Thoracic aorta (tissue), 2 donors: Measurements from ENCODE around the gene CHST15. TPM values are rescaled to one million over a fixed set of nuclear protein-coding genes. Genes with fewer than 3 reads are reported as not detected.

ENCODE experiments used
- ATAC-seq: fragments of 150-250 bp; one replicate; pipeline ENCODE4 v1.8.0; 2017; ENCODE audit warnings: low read depth; ENCODE audit not compliant: insufficient number of reproducible peaks, low FRiP score
- DNase-seq: peaks from one replicate; pipeline ENCODE4 v3.0.0-alpha.2; 2020; ENCODE audit warnings: low spot score
- H3K27ac ChIP-seq, 2 donors: fragments of 200-600 bp; sonication (generic); 1 replicate in 1 of 2; 2 replicates in 1 of 2; pipeline ENCODE4 v1.5.1; 2016; ENCODE audit warnings: mild to moderate bottlenecking in 2 of 2, moderate library complexity in 2 of 2
- H3K27me3 ChIP-seq: fragments of 200-600 bp; sonication (generic); replicated peaks from 2 replicates; pipeline ENCODE4 v1.6.0; 2016; ENCODE audit warnings: mild to moderate bottlenecking; ENCODE audit not compliant: insufficient read depth
- H3K36me3 ChIP-seq: fragments of 200-600 bp; sonication (generic); one replicate; pipeline ENCODE4 v1.5.1; 2016
- H3K4me1 ChIP-seq, 2 donors: fragments of 200-600 bp; sonication (generic); 1 replicate in 1 of 2; 2 replicates in 1 of 2; pipeline versions ENCODE4 v1.5.1 to v1.6.0; 2016; ENCODE audit warnings: low read depth in 2 of 2, mild to moderate bottlenecking in 1 of 2; ENCODE audit not compliant: control insufficient read depth in 1 of 2
- H3K4me3 ChIP-seq: fragments of 200-600 bp; sonication (generic); 2 replicates; pipeline ENCODE4 v1.5.1; 2016; ENCODE audit warnings: mild to moderate bottlenecking
- H3K9me3 ChIP-seq: fragments of 200-600 bp; sonication (generic); 2 replicates; pipeline ENCODE4 v1.5.1; 2016
- total RNA-seq, 2 donors: library from RNA; depleted of rRNA; stranded (reverse); fragments of >200 nt; gene quantifications; one replicate each; pipeline versions ENCODE4 v1.1.0 to v1.2.3, GENCODE V29; 2016
- TF ChIP-seq, protein P1 (sequence below): fragments of 200-600 bp; sonication (generic); IDR thresholded peaks from one replicate; pipeline ENCODE4 v1.5.1; 2019; ENCODE audit warnings: antibody characterized with exemption

The CHST15 gene
- total RNA-seq, 2 donors from 2014 or later: 31.9 to 34.0 TPM

DNA sequence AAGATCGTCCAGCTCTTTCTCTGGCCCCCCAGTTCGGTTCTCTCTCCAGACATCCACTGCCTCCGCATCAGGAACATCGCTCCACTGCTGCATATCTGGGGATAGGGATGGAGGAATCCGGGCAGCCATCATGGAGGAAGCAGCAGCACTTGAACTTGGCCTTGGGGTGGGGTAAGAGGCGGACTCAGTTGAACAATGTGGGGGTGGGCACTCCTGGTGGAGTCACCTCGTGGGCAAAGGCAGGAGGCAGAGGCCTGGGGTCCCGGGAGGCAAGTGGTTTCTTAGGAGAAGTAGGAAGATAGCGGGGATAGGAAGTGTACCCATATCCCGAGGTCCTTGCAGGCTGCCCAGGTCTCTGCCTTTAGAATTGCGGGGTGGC, 98.3 kb downstream of the CHST15 start:
- H3K27ac ChIP-seq: no peak overlapping the region
- TF ChIP-seq, protein P1, sequence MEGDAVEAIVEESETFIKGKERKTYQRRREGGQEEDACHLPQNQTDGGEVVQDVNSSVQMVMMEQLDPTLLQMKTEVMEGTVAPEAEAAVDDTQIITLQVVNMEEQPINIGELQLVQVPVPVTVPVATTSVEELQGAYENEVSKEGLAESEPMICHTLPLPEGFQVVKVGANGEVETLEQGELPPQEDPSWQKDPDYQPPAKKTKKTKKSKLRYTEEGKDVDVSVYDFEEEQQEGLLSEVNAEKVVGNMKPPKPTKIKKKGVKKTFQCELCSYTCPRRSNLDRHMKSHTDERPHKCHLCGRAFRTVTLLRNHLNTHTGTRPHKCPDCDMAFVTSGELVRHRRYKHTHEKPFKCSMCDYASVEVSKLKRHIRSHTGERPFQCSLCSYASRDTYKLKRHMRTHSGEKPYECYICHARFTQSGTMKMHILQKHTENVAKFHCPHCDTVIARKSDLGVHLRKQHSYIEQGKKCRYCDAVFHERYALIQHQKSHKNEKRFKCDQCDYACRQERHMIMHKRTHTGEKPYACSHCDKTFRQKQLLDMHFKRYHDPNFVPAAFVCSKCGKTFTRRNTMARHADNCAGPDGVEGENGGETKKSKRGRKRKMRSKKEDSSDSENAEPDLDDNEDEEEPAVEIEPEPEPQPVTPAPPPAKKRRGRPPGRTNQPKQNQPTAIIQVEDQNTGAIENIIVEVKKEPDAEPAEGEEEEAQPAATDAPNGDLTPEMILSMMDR: no peak
- peak overlapping the region; percentile 66 for H3K4me3 ChIP-seq
- H3K36me3 ChIP-seq: no peaks in the 10 kb centered on the region
- DNase-seq (no peak), ATAC-seq (peak; percentile 8)
- H3K4me1 ChIP-seq: peaks cover 14 to 30% of the 10 kb centered on the region in 2 donors
- no peaks in the 10 kb centered on the region for H3K27me3 ChIP-seq
- H3K9me3 ChIP-seq: no peaks in the 10 kb centered on the region

DNA sequence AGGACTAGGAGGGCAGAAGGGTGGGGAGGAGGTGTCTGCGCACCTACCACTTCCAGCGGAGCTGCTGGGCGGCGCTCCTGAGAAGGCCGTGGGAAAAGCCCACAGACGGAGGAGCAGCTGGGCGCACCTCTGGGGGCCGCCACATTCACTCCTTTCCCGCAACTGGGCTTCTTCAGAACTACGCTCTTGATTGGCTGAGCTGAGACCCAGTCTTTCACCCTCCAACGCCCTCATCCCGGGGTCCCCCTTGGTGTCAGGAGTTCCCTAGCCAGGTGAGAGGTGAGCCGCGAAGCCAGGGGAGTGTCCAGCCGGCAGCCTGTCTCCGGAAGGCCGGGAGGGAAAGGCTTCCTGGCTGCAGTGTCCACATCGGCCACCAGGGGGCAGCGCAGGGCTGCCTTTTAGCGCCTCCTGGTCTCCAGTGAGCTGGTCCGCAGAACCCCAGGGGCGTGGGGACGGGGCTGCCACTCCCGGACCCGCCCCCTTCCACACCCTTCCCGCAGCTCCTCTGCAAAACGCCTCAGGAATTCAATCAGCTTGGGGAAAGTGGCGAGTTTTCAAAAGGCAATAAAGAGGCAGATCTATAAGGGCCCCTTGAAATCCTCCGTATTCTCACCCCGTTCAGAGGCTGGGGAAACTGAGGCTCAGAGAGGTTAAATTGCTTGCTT, 98.8 kb downstream of the CHST15 start:
- Histone ChIP-seq H3K9me3 (no peaks in the 10 kb centered on the region), H3K27ac (no peak overlapping the region), H3K36me3 (no peaks in the 10 kb centered on the region), H3K4me3 (peak overlapping the region; percentile 66), H3K4me1 (peaks cover 14 to 30% of the 10 kb centered on the region in 2 donors), H3K27me3 (no peaks in the 10 kb centered on the region)
- DNase-seq (no peak), ATAC-seq (peak; percentile 42)
- TF ChIP-seq, protein P1: peak; percentile 100

DNA sequence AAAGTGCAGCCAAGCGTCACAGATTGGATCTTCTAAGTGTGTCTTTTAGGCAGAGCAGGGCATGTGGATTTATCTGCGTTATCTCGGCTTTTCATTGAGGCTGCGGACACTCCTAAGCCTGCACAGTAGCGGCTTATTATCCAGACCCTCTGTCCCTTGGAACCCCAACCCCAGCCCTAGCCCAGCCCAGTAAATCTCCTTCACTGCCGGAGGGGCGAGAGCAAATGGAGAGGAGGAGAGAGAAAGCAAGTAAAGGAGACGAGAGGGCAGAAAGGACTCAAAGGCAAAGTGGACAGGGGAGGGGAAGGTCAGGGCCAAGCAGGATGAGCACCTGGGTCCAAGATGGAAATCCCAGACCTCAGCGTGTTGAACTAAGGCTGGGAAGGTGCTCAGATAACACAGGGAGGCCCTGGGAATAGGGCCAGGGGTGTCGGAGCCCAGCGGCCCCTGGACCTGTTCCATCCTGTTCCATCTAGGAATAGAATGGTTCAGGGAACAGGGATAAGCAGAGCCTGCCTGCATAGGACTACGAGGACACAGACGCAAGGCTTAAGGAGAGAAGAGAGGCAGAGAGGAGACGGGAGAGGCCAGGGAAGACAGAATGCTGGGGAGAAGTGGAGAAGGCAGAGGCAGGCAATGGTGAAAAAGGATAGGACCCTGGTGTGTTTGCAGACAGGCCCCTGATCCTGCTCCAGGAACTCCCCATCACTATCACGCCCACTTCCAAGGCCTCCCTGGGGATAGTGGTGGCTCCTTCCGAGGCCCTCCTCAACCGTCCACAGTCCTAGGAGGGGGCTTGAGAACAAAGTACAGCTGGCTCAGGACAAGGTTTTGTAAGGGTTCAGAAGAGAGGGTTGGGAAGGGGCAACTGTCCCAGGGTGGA, 99.6 kb downstream of the CHST15 start:
- Histone ChIP-seq H3K4me1 (peaks cover 14 to 30% of the 10 kb centered on the region in 2 donors), H3K27ac (no peak overlapping the region), H3K9me3 (no peaks in the 10 kb centered on the region), H3K36me3 (no peaks in the 10 kb centered on the region), H3K4me3 (no peak overlapping the region), H3K27me3 (no peaks in the 10 kb centered on the region)
- DNase-seq (no peak), ATAC-seq (no peak)
- TF ChIP-seq, protein P1: no peak

DNA sequence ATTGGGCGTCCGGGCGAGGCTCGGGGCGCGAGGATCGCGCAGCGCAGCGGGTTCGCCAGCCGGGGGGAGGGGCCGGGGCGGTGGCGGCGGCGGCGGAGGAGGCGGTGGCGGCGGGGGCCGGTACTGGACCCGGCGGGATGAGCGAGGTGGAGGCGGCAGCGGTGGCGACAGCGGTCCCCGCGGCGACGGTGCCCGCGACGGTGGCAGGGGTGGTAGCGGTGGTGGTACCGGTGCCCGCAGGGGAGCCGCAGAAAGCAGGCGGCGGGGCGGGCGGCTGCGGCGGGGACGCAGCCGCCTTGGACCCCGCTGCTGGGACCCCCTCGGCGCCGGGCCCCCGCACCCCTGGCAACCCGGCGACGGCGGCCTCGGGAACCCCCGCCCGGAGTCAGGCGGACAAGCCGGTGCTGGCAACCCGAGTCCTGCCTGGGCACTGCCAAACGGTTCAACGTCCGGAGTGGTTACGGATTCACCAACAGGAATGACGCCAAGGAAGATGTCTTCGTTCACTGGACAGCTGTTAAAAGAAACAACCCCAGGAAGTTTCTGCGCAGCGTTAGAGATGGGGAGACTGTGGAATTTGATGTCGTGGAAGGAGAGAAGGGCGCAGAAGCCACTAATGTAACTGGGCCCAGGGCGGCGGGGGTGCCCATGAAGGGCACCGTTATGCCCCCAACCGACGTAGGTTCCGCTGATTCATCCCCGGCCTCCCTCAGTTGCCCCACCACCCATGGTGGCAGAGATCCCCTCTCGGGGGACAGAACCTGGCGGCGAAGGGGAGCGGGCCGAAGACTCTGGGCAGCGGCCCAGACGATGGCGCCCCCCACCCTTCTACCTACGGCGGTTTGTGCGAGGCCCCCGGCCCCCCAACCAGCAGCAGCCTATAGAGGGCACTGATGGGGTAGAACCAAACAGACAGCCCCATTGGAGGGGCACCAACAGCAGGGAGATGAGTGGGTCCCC, 101.5 kb downstream of the CHST15 start:
- no peaks in the 10 kb centered on the region for H3K36me3 ChIP-seq
- DNase-seq (no peak), ATAC-seq (no peak)
- H3K27ac ChIP-seq: no peak overlapping the region
- no peaks in the 10 kb centered on the region for H3K9me3 ChIP-seq
- TF ChIP-seq, protein P1: no peak
- H3K4me1 ChIP-seq: peaks cover 14 to 30% of the 10 kb centered on the region in 2 donors
- no peaks in the 10 kb centered on the region for H3K27me3 ChIP-seq
- H3K4me3 ChIP-seq: peak overlapping the region; percentile 25
